ENCODE measurements around the gene AFF2.

AFF2 gene

GRCh38 chrX:148536961-148537360, 36.5 kb downstream of the AFF2 start:
- no peak for DNase-seq (ENCODE audit: low read depth in 2 of 2)

- no peak for DNase-seq (ENCODE audit: low read depth in 2 of 2)
Observed at GRCh38 chrX:148537556-148538182, 37.3 kb downstream of the AFF2 start.

GRCh38 chrX:148538582-148538981, 38.2 kb downstream of the AFF2 start:
- no peak for DNase-seq (ENCODE audit: low read depth in 2 of 2)

- no peak for DNase-seq (ENCODE audit: low read depth in 2 of 2)
Observed at GRCh38 chrX:148540114-148540513, 39.7 kb downstream of the AFF2 start.

GRCh38 chrX:148540671-148541583, 40.5 kb downstream of the AFF2 start:
- DNase-seq (ENCODE audit: low read depth in 2 of 2), result no peak

GRCh38 chrX:148541584-148541940, 41.1 kb downstream of the AFF2 start:
- no peak for DNase-seq (ENCODE audit: low read depth in 2 of 2)

GRCh38 chrX:148542481-148543255, 42.3 kb downstream of the AFF2 start:
- no peak for DNase-seq (ENCODE audit: low read depth in 2 of 2)

GRCh38 chrX:148552775-148553174, 52.4 kb downstream of the AFF2 start:
- no peak for DNase-seq (ENCODE audit: low read depth in 2 of 2)

GRCh38 chrX:148555101-148555500, 54.7 kb downstream of the AFF2 start:
- no peak for DNase-seq (ENCODE audit: low read depth in 2 of 2)

GRCh38 chrX:148555571-148556243, 55.3 kb downstream of the AFF2 start:
- DNase-seq (ENCODE audit: low read depth in 2 of 2), result no peak

GRCh38 chrX:148556498-148556897, 56.1 kb downstream of the AFF2 start:
- no peak for DNase-seq (ENCODE audit: low read depth in 2 of 2)

GRCh38 chrX:148562846-148563245, 62.4 kb downstream of the AFF2 start:
- no peak for DNase-seq (ENCODE audit: low read depth in 2 of 2)

- no peak for DNase-seq (ENCODE audit: low read depth in 2 of 2)
Observed at GRCh38 chrX:148567229-148567628, 66.8 kb downstream of the AFF2 start.

- no peak for DNase-seq (ENCODE audit: low read depth in 2 of 2)
Observed at GRCh38 chrX:148567779-148568178, 67.4 kb downstream of the AFF2 start.

GRCh38 chrX:148568763-148569162, 68.3 kb downstream of the AFF2 start:
- no peak for DNase-seq (ENCODE audit: low read depth in 2 of 2)

GRCh38 chrX:148572337-148572736, 71.9 kb downstream of the AFF2 start:
- no peak for DNase-seq (ENCODE audit: low read depth in 2 of 2)

GRCh38 chrX:148573119-148573518, 72.7 kb downstream of the AFF2 start:
- DNase-seq (ENCODE audit: low read depth in 2 of 2), result no peak

GRCh38 chrX:148574237-148574973, 74.0 kb downstream of the AFF2 start:
- no peak for DNase-seq (ENCODE audit: low read depth in 2 of 2)

GRCh38 chrX:148576396-148576795, 76.0 kb downstream of the AFF2 start:
- no peak for DNase-seq (ENCODE audit: low read depth in 2 of 2)

GRCh38 chrX:148577741-148578140, 77.3 kb downstream of the AFF2 start:
- no peak for DNase-seq (ENCODE audit: low read depth in 2 of 2)

- DNase-seq (ENCODE audit: low read depth in 2 of 2), result no peak
Observed at GRCh38 chrX:148580016-148580415, 79.6 kb downstream of the AFF2 start.

All from stimulated activated CD8-positive, alpha-beta memory T cell treated with anti-CD3 and anti-CD28 coated beads, Interleukin-15, amount 100 ng/mL, for 48 hours (primary cell).